ENCODE results near the gene NCS1.

NCS1 gene

DNA sequence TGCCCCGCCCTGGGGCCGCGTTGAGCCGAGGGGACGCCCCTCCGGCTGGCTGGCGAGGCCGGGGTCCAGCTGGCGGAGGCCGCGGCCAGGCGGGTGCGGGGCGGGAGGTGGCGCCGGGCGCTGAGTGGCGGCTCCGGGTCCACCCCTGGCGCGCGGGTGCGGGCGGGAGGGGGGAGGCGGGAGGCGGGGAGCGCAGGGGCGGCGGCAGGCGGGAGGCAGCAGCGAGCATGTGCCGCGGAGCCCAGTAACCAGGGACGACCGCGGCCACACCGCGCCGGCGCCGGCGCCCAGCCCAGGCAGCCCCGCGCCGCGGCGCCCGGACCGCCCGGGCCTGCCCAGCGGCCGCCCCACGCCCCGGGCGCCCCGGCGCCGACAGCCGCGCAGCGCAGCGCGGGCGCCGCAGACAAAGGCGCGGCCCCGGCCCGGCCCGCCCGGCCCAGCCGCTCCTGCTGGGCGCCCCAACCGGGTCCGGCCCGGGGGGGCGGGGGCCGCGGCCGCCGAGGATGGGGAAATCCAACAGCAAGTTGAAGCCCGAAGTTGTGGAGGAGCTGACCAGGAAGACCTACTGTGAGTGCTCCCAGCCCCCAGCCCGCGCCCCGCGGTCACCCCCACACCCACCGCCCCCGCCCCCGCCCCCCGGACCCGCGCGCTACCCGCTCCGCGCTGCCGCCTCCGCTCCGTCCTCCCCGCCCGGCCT is at the start of gene NCS1:
Gene NCS1 (plus strand): TSS at position 244 of the 697 bp plus-strand sequence. CDS start 260 bp downstream, at position 504.
- Histone ChIP-seq H4K20me1 (ENCODE audit: insufficient read depth, low read length) (no peaks in the 10 kb centered on the region), H3K27me3 (ENCODE audit: low read depth, low read length) (no peaks in the 10 kb centered on the region), H3K4me3 (ENCODE audit: low read length) (no peak within 1 kb of the TSS), H3K4me2 (ENCODE audit: low read length) (no peak within 1 kb of the TSS), H2AFZ (ENCODE audit: low read depth, low read length) (no peak within 1 kb of the TSS), H3K79me2 (ENCODE audit: low read length) (no peaks in the 10 kb centered on the region), H3K4me1 (ENCODE audit: low read length) (no peaks in the 10 kb centered on the region), H3K9me3 (ENCODE audit: insufficient read depth, low read length) (no peaks in the 10 kb centered on the region), H3K36me3 (replicated peaks; ENCODE audit: low read depth, low read length) (no peaks in the 10 kb centered on the region), H3K9ac (ENCODE audit: low read length) (no peak within 1 kb of the TSS), H3K27ac (ENCODE audit: low read length) (no peak within 1 kb of the TSS)
- TF ChIP-seq, protein P1, sequence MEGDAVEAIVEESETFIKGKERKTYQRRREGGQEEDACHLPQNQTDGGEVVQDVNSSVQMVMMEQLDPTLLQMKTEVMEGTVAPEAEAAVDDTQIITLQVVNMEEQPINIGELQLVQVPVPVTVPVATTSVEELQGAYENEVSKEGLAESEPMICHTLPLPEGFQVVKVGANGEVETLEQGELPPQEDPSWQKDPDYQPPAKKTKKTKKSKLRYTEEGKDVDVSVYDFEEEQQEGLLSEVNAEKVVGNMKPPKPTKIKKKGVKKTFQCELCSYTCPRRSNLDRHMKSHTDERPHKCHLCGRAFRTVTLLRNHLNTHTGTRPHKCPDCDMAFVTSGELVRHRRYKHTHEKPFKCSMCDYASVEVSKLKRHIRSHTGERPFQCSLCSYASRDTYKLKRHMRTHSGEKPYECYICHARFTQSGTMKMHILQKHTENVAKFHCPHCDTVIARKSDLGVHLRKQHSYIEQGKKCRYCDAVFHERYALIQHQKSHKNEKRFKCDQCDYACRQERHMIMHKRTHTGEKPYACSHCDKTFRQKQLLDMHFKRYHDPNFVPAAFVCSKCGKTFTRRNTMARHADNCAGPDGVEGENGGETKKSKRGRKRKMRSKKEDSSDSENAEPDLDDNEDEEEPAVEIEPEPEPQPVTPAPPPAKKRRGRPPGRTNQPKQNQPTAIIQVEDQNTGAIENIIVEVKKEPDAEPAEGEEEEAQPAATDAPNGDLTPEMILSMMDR (IDR thresholded peaks at IDR 0.05; ENCODE audit: low read depth, low read length), result no peak
- TF ChIP-seq EZH2phosphoT487 (IDR thresholded peaks at IDR 0.05; ENCODE audit: low read depth), result no peak

DNA sequence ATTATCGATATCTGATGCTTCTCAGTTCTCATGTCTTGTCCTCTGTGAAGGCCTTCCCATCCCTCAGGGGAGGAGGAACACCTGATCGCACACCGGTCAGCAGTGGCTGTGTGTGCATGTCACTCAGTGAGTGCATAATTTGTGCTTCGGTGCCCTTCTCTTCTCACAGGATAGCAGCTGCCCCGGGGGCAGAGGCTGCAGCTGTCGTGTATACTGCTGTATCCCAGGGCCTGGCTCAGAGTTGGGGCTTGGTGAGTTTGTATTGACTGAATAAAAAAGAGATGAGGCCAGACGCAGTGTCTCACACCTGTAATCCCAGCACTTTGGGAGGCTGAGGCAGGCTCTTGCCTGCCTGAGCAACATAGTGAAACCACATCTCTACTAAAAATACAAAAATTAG is 49.7 kb upstream of the NCS1 start:
- no peak overlapping the region for H3K4me2 ChIP-seq (ENCODE audit: low read length)
- H3K4me1 ChIP-seq (ENCODE audit: low read length), result 0 out of 2 replicates have a peak, but pooled peaks cover 3% of the 10 kb centered on the region
- no peaks in the 10 kb centered on the region for H3K36me3 ChIP-seq (replicated peaks; ENCODE audit: low read depth, low read length)
- no peak overlapping the region for H3K9ac ChIP-seq (ENCODE audit: low read length)
- no peak overlapping the region for H3K4me3 ChIP-seq (ENCODE audit: low read length)
- no peaks in the 10 kb centered on the region for H3K79me2 ChIP-seq (ENCODE audit: low read length)
- no peaks in the 10 kb centered on the region for H3K9me3 ChIP-seq (ENCODE audit: insufficient read depth, low read length)
- no peak for TF ChIP-seq EZH2phosphoT487 (IDR thresholded peaks at IDR 0.05; ENCODE audit: low read depth)
- TF ChIP-seq, protein P1 (IDR thresholded peaks at IDR 0.05; ENCODE audit: low read depth, low read length), result no peak
- no peak overlapping the region for H2AFZ ChIP-seq (ENCODE audit: low read depth, low read length)
- H3K27ac ChIP-seq (ENCODE audit: low read length), result no peak overlapping the region
- H3K27me3 ChIP-seq (ENCODE audit: low read depth, low read length), result no peaks in the 10 kb centered on the region
- no peaks in the 10 kb centered on the region for H4K20me1 ChIP-seq (ENCODE audit: insufficient read depth, low read length)

DNA sequence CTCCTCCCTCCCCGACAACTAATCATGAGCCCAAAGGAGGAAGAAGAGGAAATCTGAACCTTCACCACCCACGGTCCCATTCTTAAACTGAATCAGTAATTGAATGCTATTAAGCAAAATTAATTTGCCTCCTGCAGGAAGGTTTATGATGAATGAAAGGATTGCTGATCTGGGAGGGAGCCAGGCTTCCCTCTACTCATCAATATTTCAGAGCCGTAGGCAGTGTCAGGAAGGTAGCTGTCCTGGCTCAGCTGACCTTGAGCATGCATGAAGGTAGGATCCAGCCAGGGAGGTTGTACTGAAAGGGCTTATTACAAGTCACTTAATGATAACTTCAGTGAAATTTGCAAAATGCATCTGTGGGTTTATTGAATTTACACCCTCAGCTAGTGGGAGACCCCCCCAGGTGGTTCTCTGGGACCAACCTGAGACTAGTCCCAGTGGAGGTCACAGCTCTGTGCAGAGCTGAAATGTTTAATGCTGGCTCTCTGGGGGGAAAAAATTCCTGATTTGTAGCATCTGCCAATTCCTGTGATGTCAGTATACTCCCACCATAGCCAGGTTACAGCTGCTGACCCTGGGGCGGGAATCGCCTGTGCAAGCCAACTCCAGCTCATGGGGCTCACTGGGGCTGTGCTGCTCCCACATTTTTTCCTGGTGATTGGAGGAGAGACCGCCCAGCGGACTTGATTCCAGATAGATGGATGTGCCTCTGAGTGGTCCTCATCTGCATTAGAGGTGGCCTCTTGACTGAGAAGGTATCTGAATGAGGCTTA is 47.9 kb upstream of the NCS1 start:
- TF ChIP-seq EZH2phosphoT487 (IDR thresholded peaks at IDR 0.05; ENCODE audit: low read depth), result no peak
- TF ChIP-seq, protein P1 (IDR thresholded peaks at IDR 0.05; ENCODE audit: low read depth, low read length), result no peak
- Histone ChIP-seq H3K4me1 (ENCODE audit: low read length) (peaks cover 16% of the 10 kb centered on the region), H3K36me3 (replicated peaks; ENCODE audit: low read depth, low read length) (peaks cover 3% of the 10 kb centered on the region), H4K20me1 (ENCODE audit: insufficient read depth, low read length) (no peaks in the 10 kb centered on the region), H3K79me2 (ENCODE audit: low read length) (no peaks in the 10 kb centered on the region), H3K4me3 (ENCODE audit: low read length) (no peak overlapping the region), H3K4me2 (ENCODE audit: low read length) (no peak overlapping the region), H3K9me3 (ENCODE audit: insufficient read depth, low read length) (no peaks in the 10 kb centered on the region), H3K27me3 (ENCODE audit: low read depth, low read length) (no peaks in the 10 kb centered on the region), H2AFZ (ENCODE audit: low read depth, low read length) (no peak overlapping the region), H3K27ac (ENCODE audit: low read length) (no peak overlapping the region), H3K9ac (ENCODE audit: low read length) (no peak overlapping the region)

DNA sequence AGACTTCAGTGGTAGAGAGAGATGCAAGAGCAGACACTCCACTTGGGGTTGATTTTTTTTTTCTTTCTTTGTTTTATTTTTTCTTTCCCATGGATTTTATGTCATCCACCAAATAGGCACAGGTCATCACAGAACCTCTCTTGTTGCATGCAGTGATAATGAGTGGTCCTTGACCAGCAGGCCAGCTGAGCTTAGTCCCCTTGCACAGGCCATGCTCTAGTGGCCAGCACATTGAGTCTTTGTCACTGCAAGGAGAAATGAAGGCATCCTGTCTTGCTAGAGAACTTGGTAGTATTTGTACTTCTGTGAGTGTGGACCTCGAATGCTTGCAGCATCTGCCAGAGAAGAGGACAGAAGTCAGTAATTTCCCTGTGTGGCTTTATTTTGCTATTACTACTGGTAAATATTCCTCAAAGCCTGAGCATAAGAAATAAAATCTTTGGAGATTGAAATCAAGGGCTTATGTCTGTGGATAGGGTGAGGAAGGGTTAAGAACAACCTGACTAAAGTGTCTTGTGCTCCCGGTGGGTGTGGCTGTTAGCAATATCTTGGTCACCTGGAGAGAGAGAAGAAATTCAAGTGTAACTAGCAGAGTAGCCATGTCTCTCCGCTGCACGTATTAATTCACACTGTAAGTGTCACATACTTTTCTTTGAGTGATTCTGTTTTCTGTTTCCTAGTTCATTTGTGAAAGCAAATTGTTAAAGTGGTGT is 45.3 kb upstream of the NCS1 start:
- Histone ChIP-seq H3K36me3 (replicated peaks; ENCODE audit: low read depth, low read length) (peaks cover 3% of the 10 kb centered on the region), H3K9me3 (ENCODE audit: insufficient read depth, low read length) (no peaks in the 10 kb centered on the region), H3K4me2 (ENCODE audit: low read length) (no peak overlapping the region), H3K27ac (ENCODE audit: low read length) (no peak overlapping the region), H3K4me3 (ENCODE audit: low read length) (no peak overlapping the region), H2AFZ (ENCODE audit: low read depth, low read length) (no peak overlapping the region), H3K4me1 (ENCODE audit: low read length) (peaks cover 21% of the 10 kb centered on the region), H3K9ac (ENCODE audit: low read length) (no peak overlapping the region), H4K20me1 (ENCODE audit: insufficient read depth, low read length) (no peaks in the 10 kb centered on the region), H3K27me3 (ENCODE audit: low read depth, low read length) (no peaks in the 10 kb centered on the region), H3K79me2 (ENCODE audit: low read length) (no peaks in the 10 kb centered on the region)
- no peak for TF ChIP-seq EZH2phosphoT487 (IDR thresholded peaks at IDR 0.05; ENCODE audit: low read depth)
- TF ChIP-seq, protein P1 (IDR thresholded peaks at IDR 0.05; ENCODE audit: low read depth, low read length), result no peak
